Measurements from ENCODE around the gene KDM5A.

KDM5A gene

DNA sequence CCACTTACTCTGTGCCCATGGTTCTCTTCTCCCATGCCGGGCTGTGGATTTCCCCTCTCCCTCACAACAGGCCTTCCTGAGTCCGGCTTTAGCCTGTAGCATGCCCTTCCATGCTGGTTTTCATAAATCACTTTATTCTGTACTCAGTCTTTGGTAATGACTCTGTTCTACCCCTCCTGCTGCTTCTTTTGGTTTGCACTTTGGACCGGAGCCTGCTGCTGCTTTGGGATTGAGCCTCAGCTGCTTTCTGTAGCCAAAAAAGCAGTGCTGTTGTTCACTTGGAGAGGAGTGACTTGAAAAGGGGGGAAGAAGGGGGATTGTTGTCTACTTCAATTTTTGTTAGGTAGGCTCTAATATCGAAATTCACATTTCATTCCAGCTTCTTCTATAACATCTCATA is 118.0 kb downstream of the KDM5A start:
- FAIRE-seq, result no peak

DNA sequence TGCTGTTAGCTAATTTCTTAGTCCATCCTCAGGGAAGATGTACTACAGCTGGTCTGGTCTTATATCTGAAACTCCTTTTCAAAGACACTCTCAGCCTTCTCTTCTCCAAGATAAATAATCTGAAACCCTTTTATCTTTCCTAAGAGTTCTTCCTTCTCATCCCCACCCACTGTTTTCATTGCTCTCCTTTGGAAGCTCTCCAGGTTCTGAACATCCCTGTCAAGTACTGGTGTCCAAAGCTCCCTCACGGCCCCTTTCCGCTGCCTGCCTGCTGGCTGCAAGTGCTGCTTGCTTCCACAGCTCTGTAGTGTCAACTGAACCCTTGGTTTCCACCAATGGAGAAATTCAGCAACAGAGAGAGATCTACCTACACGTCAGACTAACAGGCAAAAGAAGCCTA is 119.9 kb downstream of the KDM5A start:
- FAIRE-seq, result no peak

- no peak for FAIRE-seq
Observed at GRCh38 chr12:268483-268840, 120.7 kb downstream of the KDM5A start.

GRCh38 chr12:267581-268482 is 121.3 kb downstream of the KDM5A start:
- no peak for FAIRE-seq

DNA sequence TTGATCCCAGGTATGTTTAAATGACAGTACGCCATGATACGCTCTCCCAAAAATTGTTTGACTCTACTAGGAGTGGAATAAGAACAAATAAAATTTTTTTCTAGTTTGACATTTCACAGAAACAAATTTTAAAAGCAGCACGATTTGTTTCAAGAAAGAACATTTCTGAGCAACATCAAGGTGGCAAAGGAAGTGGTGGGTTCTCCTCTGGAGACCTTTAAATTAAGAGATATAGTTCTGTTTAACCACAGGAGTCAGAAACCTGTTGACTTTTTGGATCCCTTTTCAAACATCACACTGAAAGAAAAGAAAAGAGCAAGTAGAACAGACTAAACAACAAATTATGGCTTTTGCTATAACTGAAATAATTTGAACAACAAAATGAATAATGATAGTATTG is 124.0 kb downstream of the KDM5A start:
- no peak for FAIRE-seq

DNA sequence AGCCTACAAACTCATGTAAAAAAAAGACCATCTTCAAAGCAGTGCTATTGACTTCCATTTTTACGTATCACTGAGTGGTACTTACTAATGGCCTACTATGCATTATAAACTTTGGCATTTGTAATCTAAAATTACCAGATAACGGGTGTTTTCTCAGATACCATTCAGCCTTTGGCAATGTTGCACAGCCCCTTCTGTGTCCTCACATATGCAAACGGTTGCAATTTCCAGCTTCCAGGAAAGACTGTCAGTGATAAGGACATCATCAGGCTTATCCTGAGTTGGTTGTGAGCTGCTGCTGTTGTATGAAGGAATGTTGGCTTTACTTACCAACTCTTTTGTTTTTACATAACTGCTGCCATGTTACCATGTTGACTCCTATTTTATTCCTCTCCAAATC is 124.9 kb downstream of the KDM5A start:
- FAIRE-seq, result no peak

DNA sequence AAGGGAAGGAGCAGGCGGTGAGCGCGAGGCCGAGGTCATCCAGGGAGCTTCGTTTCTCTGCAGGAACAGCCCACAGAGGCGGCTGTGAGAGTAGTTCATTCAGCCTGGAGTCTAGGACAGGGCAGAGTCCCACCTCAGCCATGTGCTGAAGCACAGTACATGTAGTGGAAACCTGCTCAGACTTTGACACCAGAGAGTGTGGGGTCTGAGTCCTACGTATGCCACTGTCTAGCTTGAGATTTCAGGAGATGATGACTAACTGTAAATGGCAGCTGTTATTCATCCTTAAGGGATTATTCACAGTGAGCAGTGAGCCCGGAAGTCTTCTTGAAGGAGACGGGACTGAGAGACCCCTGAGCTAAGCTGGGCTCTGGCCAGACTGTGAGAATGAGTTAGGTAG is 125.5 kb downstream of the KDM5A start:
- FAIRE-seq, result no peak

DNA sequence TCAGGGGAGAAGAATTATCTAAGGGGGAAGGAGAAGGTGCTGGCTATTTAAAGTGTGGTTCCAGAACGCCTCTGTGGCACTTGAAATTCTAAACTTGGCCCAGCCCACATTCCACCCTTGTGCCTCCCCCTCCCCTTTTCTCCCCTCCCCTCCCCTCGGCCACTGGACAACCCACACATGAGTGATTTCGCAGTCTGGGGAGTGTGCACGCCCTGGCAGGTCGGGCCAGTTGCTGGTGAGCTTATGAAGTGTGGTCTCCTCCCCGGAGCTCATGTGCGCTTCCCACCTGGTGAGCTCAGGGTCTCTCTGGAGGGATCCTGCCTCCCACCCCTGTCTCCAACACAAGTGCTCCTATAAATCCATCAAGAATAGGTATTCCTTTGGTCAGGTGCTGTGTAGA is 126.3 kb downstream of the KDM5A start, which contains the start of gene SLC6A13:
Gene SLC6A13 (minus strand): TSS at position 20 of the 400 bp plus-strand sequence. CDS start 2,784 bp downstream, outside the sequence.
- FAIRE-seq, result no peak

DNA sequence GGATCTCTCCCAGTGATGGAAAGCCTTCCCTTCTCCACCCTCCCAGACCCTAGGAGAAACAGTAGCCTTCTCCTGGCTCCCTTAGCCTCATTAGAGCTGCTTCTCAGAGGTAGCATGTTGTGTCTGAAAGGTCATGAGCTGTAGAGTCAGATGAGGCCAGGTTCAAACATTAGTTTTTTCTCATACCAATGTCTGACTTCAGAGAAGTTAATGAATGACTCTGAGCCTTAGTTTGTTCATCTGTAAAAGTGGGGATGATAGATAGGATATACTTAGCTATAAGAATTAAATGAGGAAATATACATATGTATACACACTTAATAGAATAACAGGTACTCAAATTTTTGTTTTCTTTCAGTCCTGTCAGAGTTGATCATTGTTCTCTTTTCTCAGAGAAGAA is 127.0 kb downstream of the KDM5A start:
- FAIRE-seq, result no peak

DNA sequence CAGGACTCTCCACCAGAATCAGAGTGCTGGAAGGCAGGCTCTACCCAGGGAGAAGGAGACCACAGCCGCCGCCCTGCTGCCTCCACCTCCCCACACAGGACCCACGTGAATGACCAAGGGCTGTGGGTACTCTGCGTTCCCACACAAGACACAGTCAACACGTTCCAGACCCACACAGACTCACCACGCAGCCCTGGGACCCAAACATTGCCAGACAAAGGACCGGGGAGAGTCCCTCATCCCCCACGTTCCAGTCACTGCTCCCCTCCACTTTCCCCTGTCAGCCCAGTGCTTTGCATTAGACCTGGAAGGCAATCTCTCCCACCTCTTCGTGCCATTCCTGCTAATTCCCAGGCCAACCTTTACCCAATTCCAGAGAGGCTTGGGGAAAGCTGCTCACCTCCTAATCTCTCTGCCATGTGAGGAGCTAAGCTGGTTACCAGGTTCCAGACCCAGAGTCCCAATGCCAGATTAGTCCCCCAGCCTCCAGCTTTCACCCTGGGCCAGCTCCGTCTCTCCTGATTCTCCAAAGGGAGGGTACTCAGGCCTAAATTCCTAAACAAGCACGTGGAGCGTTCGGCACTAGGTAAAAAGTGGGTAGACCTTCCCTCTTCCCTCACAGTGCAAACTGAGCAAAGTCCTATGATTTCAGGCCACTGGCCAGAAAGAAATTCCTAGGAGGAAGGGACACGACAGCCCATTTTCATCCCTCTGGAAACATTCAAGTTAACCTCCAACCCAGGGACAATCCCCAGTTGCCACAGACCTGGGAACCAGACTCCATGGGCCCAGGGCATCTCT is 131.4 kb downstream of the KDM5A start:
- FAIRE-seq, result no peak

DNA sequence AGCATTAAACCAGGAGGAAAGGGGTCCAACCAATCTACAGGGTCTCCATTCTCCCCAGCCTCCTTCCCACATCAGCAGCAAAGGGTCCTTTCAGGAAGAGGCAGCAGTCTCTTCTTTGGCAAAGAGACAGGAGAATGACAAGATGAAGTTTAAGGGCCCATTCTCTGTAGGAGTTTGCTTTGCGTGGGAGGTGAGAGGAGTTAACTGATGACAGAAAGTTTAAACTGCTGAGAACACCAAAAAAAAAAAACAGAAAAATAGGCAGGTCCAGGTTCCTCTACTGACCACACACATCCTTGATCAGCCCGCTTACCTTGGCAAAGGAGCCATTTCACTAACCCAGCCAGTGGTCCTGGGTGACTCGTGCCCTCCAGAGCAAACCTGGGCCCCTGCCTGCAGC is 132.2 kb downstream of the KDM5A start:
- no peak for FAIRE-seq

- FAIRE-seq, result no peak
Observed at GRCh38 chr12:256225-256624, 132.9 kb downstream of the KDM5A start.

GRCh38 chr12:254912-255311 is 134.2 kb downstream of the KDM5A start:
- FAIRE-seq, result no peak

DNA sequence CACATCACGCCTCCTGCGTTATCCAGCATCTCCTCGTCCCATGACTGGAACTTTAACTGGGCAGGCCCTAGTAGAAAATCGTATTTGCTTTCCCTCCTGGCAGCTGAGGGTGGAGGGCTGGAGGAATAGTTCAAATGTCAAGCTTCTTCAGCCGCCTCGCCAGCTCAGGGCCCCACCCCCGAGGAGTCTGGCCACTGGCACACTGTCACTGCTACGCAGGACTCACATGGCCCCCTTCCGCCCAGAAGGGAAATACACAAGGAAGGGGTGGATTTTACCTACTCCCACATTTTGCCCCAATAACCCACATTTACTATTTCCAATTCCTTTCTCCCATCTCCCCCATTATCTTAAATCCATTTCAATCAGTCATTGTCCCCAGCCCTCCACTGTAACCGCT is 135.1 kb downstream of the KDM5A start:
- no peak for FAIRE-seq

- no peak for FAIRE-seq
Observed at GRCh38 chr12:253116-253831, 135.8 kb downstream of the KDM5A start.

- no peak for FAIRE-seq
Observed at GRCh38 chr12:252636-253035, 136.5 kb downstream of the KDM5A start.

GRCh38 chr12:247271-247670 is 141.8 kb downstream of the KDM5A start:
- no peak for FAIRE-seq

DNA sequence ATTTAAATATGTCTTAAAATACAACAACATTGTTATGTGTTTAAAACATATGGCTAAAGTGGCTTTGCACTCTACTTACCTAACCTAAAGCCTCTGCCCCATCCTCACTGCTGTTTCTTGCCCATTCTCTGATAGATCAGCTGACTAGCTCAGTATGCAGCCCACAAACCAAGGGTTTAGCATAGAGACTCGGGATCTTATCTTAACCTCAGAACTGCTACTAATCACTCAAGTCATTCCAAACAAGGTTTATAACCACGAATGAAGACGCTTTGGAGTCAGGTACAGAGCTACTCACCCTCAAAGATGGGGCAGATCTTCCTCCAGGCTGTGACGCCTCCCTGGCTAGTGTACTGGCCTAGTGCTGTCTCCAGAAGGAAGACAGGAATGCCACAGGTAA is 145.7 kb downstream of the KDM5A start:
- FAIRE-seq, result no peak

- no peak for FAIRE-seq
Observed at GRCh38 chr12:242496-242895, 146.6 kb downstream of the KDM5A start.

GRCh38 chr12:241266-241665 is 147.9 kb downstream of the KDM5A start:
- no peak for FAIRE-seq

DNA sequence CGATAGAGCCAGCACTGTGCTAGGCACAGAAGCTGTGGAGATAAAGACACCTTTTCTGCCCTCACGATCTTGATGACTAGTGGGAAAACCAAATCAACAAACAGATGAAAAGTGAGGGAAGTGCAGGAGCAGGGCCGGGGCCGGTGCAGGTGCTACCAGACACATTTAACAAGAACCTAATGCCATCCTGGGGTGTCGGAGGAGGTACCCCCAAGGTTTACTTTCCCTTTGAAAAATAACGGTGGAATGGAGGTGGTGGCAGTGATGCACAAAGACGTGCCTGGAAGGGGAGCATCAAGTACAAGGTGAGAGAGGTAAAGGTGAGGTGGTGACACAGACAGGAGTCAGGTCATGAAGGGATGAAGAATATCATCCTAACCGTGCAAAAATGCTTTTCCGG is 148.6 kb downstream of the KDM5A start:
- no peak for FAIRE-seq

GRCh38 chr12:238736-239398 is 150.3 kb downstream of the KDM5A start:
- no peak for FAIRE-seq

GRCh38 chr12:238116-238515 is 151.0 kb downstream of the KDM5A start:
- FAIRE-seq, result no peak
